Peyer's patch (tissue), 4 donors: ENCODE data around the gene CRB2.

Experiments used
- CTCF ChIP-seq, 6 experiments: fragments of 450-650 bp in 4 of 6; fragments of 200-600 bp in 2 of 6; sonication (generic) in 1 of 6; IDR thresholded peaks; one replicate each; pipeline ENCODE4 v1.5.1; 2017 to 2019; ENCODE audit warnings: antibody characterized with exemption in 6 of 6, mild to moderate bottlenecking in 3 of 6, moderate library complexity in 1 of 6
- POLR2A ChIP-seq, 2 donors: fragments of 450-650 bp; IDR thresholded peaks; one replicate each; pipeline ENCODE4 v1.5.1; 2017; ENCODE audit warnings: antibody characterized with exemption in 2 of 2, mild to moderate bottlenecking in 2 of 2, moderate library complexity in 2 of 2

DNA sequence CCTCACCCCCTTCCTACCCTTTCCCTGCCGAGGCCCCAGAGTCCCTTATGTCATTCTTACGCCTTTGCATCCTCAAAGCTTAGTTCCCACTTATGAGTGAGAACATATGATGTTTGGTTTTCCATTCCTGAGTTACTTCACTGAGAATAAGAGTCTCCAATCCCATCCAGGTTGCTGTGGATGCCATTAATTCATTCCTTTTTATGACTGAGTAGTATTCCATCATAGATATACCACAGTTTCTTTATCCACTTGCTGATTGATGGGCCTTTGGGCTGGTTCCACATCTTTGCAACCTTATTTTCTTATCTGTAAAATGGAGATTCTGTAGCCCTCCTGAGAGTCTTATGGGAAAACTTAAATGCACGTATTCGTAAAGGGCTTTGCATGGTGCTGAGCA is 36.8 kb downstream of the CRB2 start:
- TF ChIP-seq CTCF (IDR thresholded peaks at IDR 0.05) (no peak), POLR2A (IDR thresholded peaks at IDR 0.05) (no peak)
